Keratinocyte (primary cell): ENCODE data around the gene TSPAN4. TPM values are rescaled to one million over a fixed set of nuclear protein-coding genes. Genes with fewer than 3 reads are reported as not detected.

ENCODE experiments used
- DNase-seq: peaks from one replicate; pipeline ENCODE4 v3.0.0-alpha.2; 2011; ENCODE audit warnings: low read depth, missing footprints, low spot score
- FAIRE-seq: peaks from 2 replicates; lab custom pipeline; 2011; peaks lifted over from hg19 to GRCh38; lab: Jason Lieb, UNC
- H2AFZ ChIP-seq: 2 replicates; pipeline ENCODE4 v1.6.0; 2012; ENCODE audit warnings: low read length, control low read depth, inconsistent platforms; ENCODE audit not compliant: control insufficient read depth
- H3K27ac ChIP-seq: 2 replicates; pipeline ENCODE4 v1.5.1; 2011; ENCODE audit warnings: low read length; ENCODE audit not compliant: control insufficient read depth, insufficient read depth
- H3K27me3 ChIP-seq: 3 replicates; pipeline ENCODE4 v1.6.0; 2011; ENCODE audit warnings: low read length; ENCODE audit not compliant: control insufficient read depth, insufficient read depth; ENCODE audit errors: extremely low read depth
- H3K36me3 ChIP-seq, 2 experiments: 2 replicates in 1 of 2; 3 replicates in 1 of 2; pipeline ENCODE4 v1.5.1; 2011; ENCODE audit warnings: low read length in 2 of 2, mild to moderate bottlenecking in 1 of 2; ENCODE audit not compliant: control insufficient read depth in 2 of 2, insufficient read depth in 2 of 2; ENCODE audit errors: extremely low read depth in 1 of 2
- H3K4me1 ChIP-seq: 3 replicates; pipeline ENCODE4 v1.5.1; 2011; ENCODE audit warnings: low read length; ENCODE audit not compliant: control insufficient read depth, insufficient read depth; ENCODE audit errors: extremely low read depth
- H3K4me2 ChIP-seq: 3 replicates; pipeline ENCODE4 v1.6.0; 2011; ENCODE audit warnings: low read depth, low read length; ENCODE audit not compliant: control insufficient read depth, insufficient read depth; ENCODE audit errors: extremely low read depth
- H3K4me3 ChIP-seq, 3 experiments: fragments of 200-600 bp in 1 of 3; sonication (generic) in 1 of 3; 2 replicates in 2 of 3; 3 replicates in 1 of 3; pipeline ENCODE4 v1.5.1; 2011 to 2016; ENCODE audit warnings: low read length in 3 of 3, mild to moderate bottlenecking in 3 of 3, control low read depth in 2 of 3, inconsistent platforms in 1 of 3, low read depth in 1 of 3, mixed read lengths in 1 of 3, mixed run types in 1 of 3, moderate library complexity in 1 of 3; ENCODE audit not compliant: control insufficient read depth in 2 of 3, insufficient read depth in 2 of 3; ENCODE audit errors: extremely low read depth in 1 of 3
- H3K79me2 ChIP-seq: 2 replicates; pipeline ENCODE4 v1.6.0; 2012; ENCODE audit warnings: low read length; ENCODE audit not compliant: control insufficient read depth, insufficient read depth
- H3K9ac ChIP-seq: 3 replicates; pipeline ENCODE4 v1.6.0; 2011; ENCODE audit warnings: low read length; ENCODE audit not compliant: control insufficient read depth, insufficient read depth; ENCODE audit errors: extremely low read depth
- H3K9me1 ChIP-seq: 3 replicates; pipeline ENCODE4 v1.6.0; 2011; ENCODE audit warnings: low read length; ENCODE audit not compliant: control insufficient read depth, insufficient read depth; ENCODE audit errors: extremely low read depth
- H3K9me3 ChIP-seq: 2 replicates; pipeline ENCODE4 v1.5.1; 2012; ENCODE audit warnings: low read depth, low read length; ENCODE audit not compliant: control insufficient read depth
- H4K20me1 ChIP-seq: 3 replicates; pipeline ENCODE4 v1.6.0; 2011; ENCODE audit warnings: low read length; ENCODE audit not compliant: control insufficient read depth, insufficient read depth; ENCODE audit errors: extremely low read depth
- CTCF ChIP-seq, 3 experiments: IDR thresholded peaks in 1 of 3; conservative IDR thresholded peaks in 1 of 3; optimal IDR thresholded peaks in 1 of 3; 2 replicates in 2 of 3; 3 replicates in 1 of 3; pipeline versions ENCODE3 to v1.5.1; 2011; ENCODE audit warnings: low read length in 3 of 3, mild to moderate bottlenecking in 3 of 3, moderate library complexity in 2 of 3, control low read depth in 1 of 3, inconsistent platforms in 1 of 3; ENCODE audit not compliant: insufficient read depth in 2 of 3; ENCODE audit errors: extremely low read depth in 1 of 3
- EZH2 ChIP-seq: IDR thresholded peaks from one replicate; pipeline ENCODE4 v1.6.1; 2012; ENCODE audit warnings: inconsistent platforms, mild to moderate bottlenecking, low read length, moderate library complexity
- dilution Hi-C: fragments of 300-500 bp; cut with MboI; formaldehyde crosslinking; loops from one replicate; pipeline ENCODE4 v1.7.0; 2020; ENCODE audit warnings: low sequenced_read_pairs; ENCODE audit not compliant: extremely low pct_ligation_motif_present
- polyA plus RNA-seq, 5 experiments: library from polyadenylated mRNA; depleted of rRNA in 3 of 5; stranded (reverse) in 3 of 5; stranded (forward) in 1 of 5; unstranded in 1 of 5; fragments of >200 nt; gene quantifications; 1 replicate in 1 of 5; 2 replicates in 3 of 5; 3 replicates in 1 of 5; pipeline versions ENCODE4 v1.2.1 to v1.2.3, GENCODE V29; 2011 to 2012; ENCODE audit warnings: missing spikeins in 2 of 5, low read depth in 1 of 5, low replicate concordance in 1 of 5

TSPAN4 gene
- polyA plus RNA-seq, 1 donor (not counting 4 experiments of a cell fraction or from before 2014, with no cell fraction given), result 42.1 TPM

DNA sequence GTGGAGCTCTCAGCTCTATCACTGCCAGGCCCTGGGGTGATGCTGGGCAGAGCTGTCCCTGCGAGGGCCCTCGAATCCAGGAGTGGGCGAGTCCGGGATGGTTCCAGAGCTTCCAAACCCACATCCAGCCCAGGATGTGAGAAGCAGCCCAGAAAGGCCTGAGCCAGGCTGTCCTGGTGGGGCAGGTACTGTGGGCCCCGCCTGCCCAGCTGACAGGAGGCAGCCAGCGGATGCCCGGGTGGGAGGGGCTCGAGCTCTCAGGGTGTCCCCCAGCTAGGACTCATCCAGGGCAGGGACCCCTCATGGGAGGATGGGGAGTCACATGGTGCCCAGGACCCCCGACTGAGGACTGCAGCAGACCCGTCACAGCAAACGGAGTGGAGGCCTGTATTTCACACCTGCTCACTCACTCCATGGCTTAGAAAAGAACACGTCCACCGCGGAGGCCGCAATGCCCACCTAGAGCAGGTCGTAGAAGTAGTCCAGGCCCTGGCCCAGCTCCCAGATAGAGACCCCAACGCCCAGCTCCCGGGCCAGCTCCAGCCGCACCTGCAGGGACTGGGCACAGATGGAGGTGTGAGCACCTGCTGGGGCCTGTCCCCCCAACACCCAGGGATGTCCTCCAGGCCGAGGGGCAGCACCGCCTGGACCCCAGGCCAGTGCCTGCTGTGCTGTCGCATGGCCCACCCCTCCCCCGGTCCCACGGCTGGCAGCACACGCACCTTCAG is 26.9 kb downstream of the TSPAN4 start:
- Histone ChIP-seq H3K9me3 (no peaks in the 10 kb centered on the region), H3K4me1 (no peaks in the 10 kb centered on the region), H4K20me1 (peaks cover 2% of the 10 kb centered on the region), H3K27ac (no peak overlapping the region), H2AFZ (no peak overlapping the region), H3K79me2 (no peaks in the 10 kb centered on the region), H3K4me3 (no peak overlapping the region), H3K9me1 (no peaks in the 10 kb centered on the region), H3K4me2 (no peak overlapping the region), H3K9ac (no peak overlapping the region), H3K27me3 (peaks cover 2% of the 10 kb centered on the region), H3K36me3 (peaks cover 0 to 9% of the 10 kb centered on the region in 2 experiments)
- FAIRE-seq (no peak), DNase-seq (no peak)
- dilution Hi-C loops, result no loop called here
- no peak for TF ChIP-seq CTCF (optimal IDR thresholded peaks at IDR 0.05 in 1 of 3, IDR thresholded peaks at IDR 0.05 in 1 of 3, conservative IDR thresholded peaks at IDR 0.05 in 1 of 3; ENCODE audit: extremely low read depth in 1 of 3, insufficient read depth in 2 of 3, low read length in 3 of 3)
- TF ChIP-seq EZH2, result no peak

DNA sequence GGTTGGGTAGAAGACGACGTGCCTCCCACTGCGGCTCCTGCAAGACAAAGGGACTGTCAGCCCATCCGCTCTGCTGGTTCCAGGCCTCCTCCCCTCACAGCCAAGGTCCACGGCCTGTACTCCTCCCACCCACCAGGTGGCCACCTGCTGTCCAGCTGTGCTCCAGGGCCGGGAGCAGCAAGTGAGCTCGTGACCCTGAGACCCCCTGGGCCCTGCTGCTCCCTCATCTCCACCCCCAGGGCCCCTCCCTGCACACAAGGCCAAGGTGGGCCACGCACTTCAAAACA is 27.4 kb downstream of the TSPAN4 start:
- Histone ChIP-seq H3K9me3 (no peaks in the 10 kb centered on the region), H3K9ac (no peak overlapping the region), H3K4me1 (no peaks in the 10 kb centered on the region), H3K27me3 (peaks cover 2% of the 10 kb centered on the region), H4K20me1 (peaks cover 2% of the 10 kb centered on the region), H3K4me2 (no peak overlapping the region), H3K9me1 (no peaks in the 10 kb centered on the region), H3K27ac (no peak overlapping the region), H2AFZ (no peak overlapping the region), H3K4me3 (no peak overlapping the region), H3K36me3 (peaks cover 0 to 9% of the 10 kb centered on the region in 2 experiments), H3K79me2 (no peaks in the 10 kb centered on the region)
- FAIRE-seq (no peak), DNase-seq (no peak)
- TF ChIP-seq EZH2 (no peak), CTCF (optimal IDR thresholded peaks at IDR 0.05 in 1 of 3, IDR thresholded peaks at IDR 0.05 in 1 of 3, conservative IDR thresholded peaks at IDR 0.05 in 1 of 3; ENCODE audit: extremely low read depth in 1 of 3, insufficient read depth in 2 of 3, low read length in 3 of 3) (peak in 2 of 3 experiments; percentile 13 to 38)
- dilution Hi-C loops, result no loop called here
